ENCODE data around the gene TARBP1. TPM values are rescaled to one million over a fixed set of nuclear protein-coding genes. Genes with fewer than 3 reads are reported as not detected.
A peak's percentile ranks its signal among the peaks of the same experiment; 100 is the strongest.

TARBP1 gene
- total RNA-seq, 6 experiments from 2014 or later = 8.1 to 12.8 (median 11.0) TPM

- TF ChIP-seq, protein P1, sequence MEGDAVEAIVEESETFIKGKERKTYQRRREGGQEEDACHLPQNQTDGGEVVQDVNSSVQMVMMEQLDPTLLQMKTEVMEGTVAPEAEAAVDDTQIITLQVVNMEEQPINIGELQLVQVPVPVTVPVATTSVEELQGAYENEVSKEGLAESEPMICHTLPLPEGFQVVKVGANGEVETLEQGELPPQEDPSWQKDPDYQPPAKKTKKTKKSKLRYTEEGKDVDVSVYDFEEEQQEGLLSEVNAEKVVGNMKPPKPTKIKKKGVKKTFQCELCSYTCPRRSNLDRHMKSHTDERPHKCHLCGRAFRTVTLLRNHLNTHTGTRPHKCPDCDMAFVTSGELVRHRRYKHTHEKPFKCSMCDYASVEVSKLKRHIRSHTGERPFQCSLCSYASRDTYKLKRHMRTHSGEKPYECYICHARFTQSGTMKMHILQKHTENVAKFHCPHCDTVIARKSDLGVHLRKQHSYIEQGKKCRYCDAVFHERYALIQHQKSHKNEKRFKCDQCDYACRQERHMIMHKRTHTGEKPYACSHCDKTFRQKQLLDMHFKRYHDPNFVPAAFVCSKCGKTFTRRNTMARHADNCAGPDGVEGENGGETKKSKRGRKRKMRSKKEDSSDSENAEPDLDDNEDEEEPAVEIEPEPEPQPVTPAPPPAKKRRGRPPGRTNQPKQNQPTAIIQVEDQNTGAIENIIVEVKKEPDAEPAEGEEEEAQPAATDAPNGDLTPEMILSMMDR (IDR thresholded peaks at IDR 0.05) = no peak
- Mint-ChIP-seq H3K27ac (peak overlapping the region; percentile 95), H3K36me3 (ENCODE audit: low read depth) (no peaks in the 10 kb centered on the region), H3K9me3 (no peaks in the 10 kb centered on the region), H3K4me3 (no peak overlapping the region; the same call in 1 of the 2 replicates), H3K4me1 (ENCODE audit: low read depth) (peaks cover 78% of the 10 kb centered on the region), H3K27me3 (ENCODE audit: insufficient read depth) (peaks cover 1% of the 10 kb centered on the region; the same call in 1 of the 2 replicates)
- no peak for DNase-seq
Measured at GRCh38 chr1:234498448-234499118, 19.6 kb upstream of the TARBP1 start.

GRCh38 chr1:234497589-234497988 lies 18.6 kb upstream of the TARBP1 start:
- Mint-ChIP-seq H3K36me3 (ENCODE audit: low read depth) (no peaks in the 10 kb centered on the region), H3K4me3 (no peak overlapping the region), H3K27me3 (ENCODE audit: insufficient read depth) (peaks cover 1% of the 10 kb centered on the region; the same call in 1 of the 2 replicates), H3K27ac (peak overlapping the region; percentile 48; the same call in 1 of the 2 replicates), H3K4me1 (ENCODE audit: low read depth) (peaks cover 77% of the 10 kb centered on the region), H3K9me3 (no peaks in the 10 kb centered on the region)
- no peak for DNase-seq
- TF ChIP-seq, protein P1 (IDR thresholded peaks at IDR 0.05) = no peak

DNA sequence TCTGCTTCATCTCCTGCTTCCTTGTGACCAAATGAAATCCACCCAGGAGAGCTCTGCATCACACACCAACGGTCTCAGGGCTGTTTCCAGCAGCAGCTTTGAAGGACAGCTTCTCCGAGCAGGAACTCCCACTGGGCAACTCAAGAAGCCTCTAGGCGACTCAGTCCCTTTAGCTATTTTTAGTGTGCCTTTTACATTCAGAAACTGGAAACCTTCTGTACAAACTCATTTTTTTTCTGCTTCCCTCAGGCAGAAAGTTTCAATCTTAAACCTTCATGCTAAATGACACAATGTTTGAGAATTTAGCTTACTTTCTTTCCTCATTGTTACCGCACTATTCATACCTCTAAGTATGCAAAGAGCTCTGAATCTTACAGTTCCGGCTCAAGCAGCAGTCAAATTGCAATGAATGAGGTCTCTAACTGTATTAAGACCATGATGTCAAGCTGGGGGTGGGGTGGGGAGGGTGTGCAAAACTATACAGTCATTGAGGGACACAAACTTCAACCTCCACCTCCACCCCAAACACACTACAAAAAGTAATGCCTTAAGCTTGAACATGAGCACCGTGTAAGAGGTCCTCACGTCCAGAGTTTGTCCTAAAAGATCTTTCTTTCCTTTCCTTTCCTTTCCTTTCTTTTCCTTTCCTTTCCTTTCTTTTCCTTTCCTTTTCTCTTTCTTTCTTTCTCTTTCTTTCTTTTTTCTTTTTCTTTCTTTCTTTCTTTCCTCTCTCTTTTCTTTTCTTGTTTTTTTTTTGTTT lies 16.4 kb upstream of the TARBP1 start:
- H3K36me3 Mint-ChIP-seq (ENCODE audit: low read depth) = no peaks in the 10 kb centered on the region
- H3K27me3 Mint-ChIP-seq (ENCODE audit: insufficient read depth) = peaks cover 3% of the 10 kb centered on the region; the same call in 1 of the 2 replicates
- peak overlapping the region; percentile 84 for H3K4me3 Mint-ChIP-seq
- DNase-seq = peak; percentile 97
- H3K27ac Mint-ChIP-seq = peak overlapping the region; percentile 99
- TF ChIP-seq, protein P1 (IDR thresholded peaks at IDR 0.05) = no peak
- H3K9me3 Mint-ChIP-seq = no peaks in the 10 kb centered on the region
- H3K4me1 Mint-ChIP-seq (ENCODE audit: low read depth) = peaks cover 63% of the 10 kb centered on the region

DNA sequence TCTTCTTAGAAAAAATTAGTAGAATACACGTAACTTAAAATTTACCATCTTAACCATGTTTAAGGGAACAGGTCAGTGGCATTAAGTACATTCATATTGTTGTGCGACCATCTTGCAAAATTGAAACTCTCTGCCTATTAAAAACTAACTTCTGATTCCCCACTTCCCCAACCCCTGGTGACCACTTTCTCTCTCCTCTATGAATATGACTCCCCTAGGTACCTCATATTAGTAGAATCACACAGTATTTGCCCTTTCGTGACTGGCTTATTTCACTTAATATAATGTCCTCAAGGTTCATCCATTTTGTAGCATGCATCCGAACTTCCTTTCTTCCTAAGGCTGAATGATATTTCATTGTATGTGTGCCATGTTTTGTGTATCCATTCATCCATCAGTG lies 15.1 kb upstream of the TARBP1 start:
- TF ChIP-seq, protein P1 (IDR thresholded peaks at IDR 0.05) = no peak
- Mint-ChIP-seq H3K27ac (peak overlapping the region; percentile 99), H3K9me3 (no peaks in the 10 kb centered on the region), H3K4me3 (peak overlapping the region; percentile 84; the same call in 1 of the 2 replicates), H3K36me3 (ENCODE audit: low read depth) (no peaks in the 10 kb centered on the region), H3K27me3 (ENCODE audit: insufficient read depth) (peaks cover 3% of the 10 kb centered on the region; the same call in 1 of the 2 replicates), H3K4me1 (ENCODE audit: low read depth) (peaks cover 50% of the 10 kb centered on the region)
- no peak for DNase-seq

- no peak overlapping the region for H3K27ac Mint-ChIP-seq
- TF ChIP-seq, protein P1 (IDR thresholded peaks at IDR 0.05) = no peak
- peaks cover 55% of the 10 kb centered on the region for H3K4me1 Mint-ChIP-seq (ENCODE audit: low read depth)
- H3K4me3 Mint-ChIP-seq = no peak overlapping the region
- no peaks in the 10 kb centered on the region for H3K36me3 Mint-ChIP-seq (ENCODE audit: low read depth)
- no peaks in the 10 kb centered on the region for H3K9me3 Mint-ChIP-seq
- H3K27me3 Mint-ChIP-seq (ENCODE audit: insufficient read depth) = peaks cover 2% of the 10 kb centered on the region; the same call in 1 of the 2 replicates
- no peak for DNase-seq
Measured at GRCh38 chr1:234490793-234491479, 12.0 kb upstream of the TARBP1 start.
